K562 (cell line): ENCODE data around the gene EPHX1. TPM values are rescaled to one million over a fixed set of nuclear protein-coding genes. Genes with fewer than 3 reads are reported as not detected.

ENCODE experiments used
- ARID4B ChIP-seq: sonication (generic); formaldehyde crosslinking; IDR thresholded peaks from 2 replicates; pipeline ENCODE4 v1.8.0; 2022; ENCODE audit warnings: mild to moderate bottlenecking, missing genetic modification reagents
- CBX8 ChIP-seq: fragments of 200-600 bp; sonication (generic); IDR thresholded peaks from 2 replicates; pipeline ENCODE4 v1.6.1; 2012; ENCODE audit warnings: borderline replicate concordance, mixed run types, low read depth, mild to moderate bottlenecking, moderate library complexity, mixed read lengths, low read length, control low read depth, inconsistent platforms; ENCODE audit not compliant: poor library complexity, severe bottlenecking; ENCODE audit errors: extremely low read depth
- ESRRA ChIP-seq: fragments of 450-650 bp; IDR thresholded peaks from 2 replicates; pipeline ENCODE4 v1.6.1; 2014; ENCODE audit warnings: low read depth, mild to moderate bottlenecking, moderate library complexity, borderline replicate concordance
- FIP1L1 ChIP-seq: fragments of 200-400 bp; formaldehyde crosslinking; IDR thresholded peaks from 2 replicates; pipeline ENCODE4 v1.6.1; 2018; ENCODE audit warnings: mild to moderate bottlenecking, low read depth, low read length; ENCODE audit not compliant: poor library complexity, severe bottlenecking
- GMEB1 ChIP-seq: fragments of 250-450 bp; sonication (Bioruptor Pico); IDR thresholded peaks from 2 replicates; pipeline ENCODE4 v1.4.0; 2020; ENCODE audit warnings: mild to moderate bottlenecking
- HDAC3 ChIP-seq: fragments of 450-650 bp; IDR thresholded peaks from 2 replicates; pipeline ENCODE4 v1.6.1; 2018; ENCODE audit warnings: borderline replicate concordance, mild to moderate bottlenecking, moderate library complexity; ENCODE audit not compliant: partially characterized antibody
- IFI16 ChIP-seq: fragments of 250-450 bp; sonication (Bioruptor Pico); IDR thresholded peaks from 2 replicates; pipeline ENCODE4 v2.1.2; 2022; ENCODE audit warnings: mild to moderate bottlenecking, inconsistent platforms
- RBM34 ChIP-seq: fragments of 200-400 bp; formaldehyde crosslinking; IDR thresholded peaks from 2 replicates; pipeline ENCODE4 v1.6.1; 2018; ENCODE audit warnings: low read length, borderline replicate concordance; ENCODE audit not compliant: insufficient read depth
- SIN3B ChIP-seq: fragments of 450-650 bp; IDR thresholded peaks from 2 replicates; pipeline ENCODE4 v1.6.1; 2017; ENCODE audit warnings: low read depth, mild to moderate bottlenecking, moderate library complexity
- ZC3H4 ChIP-seq: sonication (generic); formaldehyde crosslinking; IDR thresholded peaks from 2 replicates; pipeline ENCODE4 v1.9.0; 2021; ENCODE audit warnings: missing genetic modification reagents, borderline replicate concordance
- ZNF165 ChIP-seq: fragments of 250-450 bp; sonication (Bioruptor Pico); IDR thresholded peaks from 2 replicates; pipeline ENCODE4 v1.4.0; 2020; ENCODE audit warnings: borderline replicate concordance
- ZNF232 ChIP-seq: sonication (generic); formaldehyde crosslinking; IDR thresholded peaks from 2 replicates; pipeline ENCODE4 v1.8.0; 2022; ENCODE audit warnings: mild to moderate bottlenecking, missing genetic modification reagents
- ZNF655 ChIP-seq: fragments of 250-450 bp; sonication (Bioruptor Pico); IDR thresholded peaks from 2 replicates; pipeline ENCODE4 v1.5.0; 2021
- ZNF77 ChIP-seq: fragments of 250-450 bp; sonication (Bioruptor Pico); IDR thresholded peaks from 2 replicates; pipeline ENCODE4 v1.5.0; 2020
- polyA plus RNA-seq, 8 experiments: library from polyadenylated mRNA; depleted of rRNA in 4 of 8; stranded (reverse) in 5 of 8; unstranded in 3 of 8; fragments of >200 nt; fragmentation: Nextera tagmentation in 2 of 8; fragmentation: Illumina TruSeq in 1 of 8; extraction: Ambion mirVana in 2 of 8; extraction: Trizol in 1 of 8; gene quantifications; 2 replicates each; pipeline versions ENCODE4 v1.2.1 to v1.2.3, GENCODE V29; 2011 to 2014; ENCODE audit warnings: inconsistent platforms in 1 of 8, missing spikeins in 1 of 8
- total RNA-seq, 7 experiments: library from RNA; depleted of rRNA in 6 of 7; stranded (reverse); fragments of >200 nt in 6 of 7; fragmentation: Illumina TruSeq in 2 of 7; extraction: Trizol in 2 of 7; gene quantifications; 2 replicates each; pipeline versions ENCODE4 v1.2.1 to v1.2.3, GENCODE V29; 2011 to 2021; ENCODE audit warnings: low replicate concordance in 1 of 7
- TF ChIP-seq, protein P1 (sequence below): sonication (generic); IDR thresholded peaks from 2 replicates; pipeline ENCODE4 v1.6.1; 2016
- TF ChIP-seq, protein P2 (sequence below): fragments of 250-450 bp; sonication (Bioruptor Pico); IDR thresholded peaks from 2 replicates; pipeline ENCODE4 v1.8.0; 2022; ENCODE audit warnings: moderate library complexity, mild to moderate bottlenecking, inconsistent platforms

Gene EPHX1
- total and polyA plus RNA-seq, 9 of the 15 experiments (the other 6 are each of a cell fraction or from before 2014, with no cell fraction given): 0.21 to 27.0 (median 6.7) TPM

DNA sequence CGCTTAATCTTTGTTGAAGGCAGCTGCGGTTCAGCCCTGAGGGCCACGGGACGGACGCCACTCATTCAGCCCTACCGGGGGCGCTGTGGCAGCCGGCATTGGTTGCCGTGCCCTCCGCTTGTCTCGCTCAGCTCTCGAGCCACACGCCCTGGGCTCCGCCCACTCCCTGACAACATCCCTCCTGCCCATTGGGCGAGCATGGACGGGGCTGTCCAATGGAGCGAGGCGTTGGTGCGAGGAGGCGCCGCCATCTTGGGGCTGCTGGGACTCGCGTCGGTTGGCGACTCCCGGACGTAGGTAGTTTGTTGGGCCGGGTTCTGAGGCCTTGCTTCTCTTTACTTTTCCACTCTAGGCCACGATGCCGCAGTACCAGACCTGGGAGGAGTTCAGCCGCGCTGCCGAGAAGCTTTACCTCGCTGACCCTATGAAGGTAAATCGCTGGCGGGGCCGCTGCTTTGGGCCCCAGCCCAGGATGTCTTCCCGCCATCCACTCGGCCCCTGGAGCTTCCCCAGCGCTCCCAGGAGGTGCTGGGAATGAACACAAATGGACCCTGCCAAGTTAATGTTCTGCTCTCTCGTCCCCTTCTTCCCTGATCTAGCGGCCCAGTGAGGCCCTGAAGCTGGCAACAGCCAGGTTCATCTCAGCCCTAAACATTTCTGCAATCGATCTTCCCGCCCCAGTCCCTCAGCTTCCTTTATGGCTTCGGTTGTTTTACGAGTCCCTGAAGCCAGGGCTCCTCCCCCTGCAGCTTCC, 32.2 kb upstream of the EPHX1 start, which contains the start of gene SRP9 (continued):
- TF ChIP-seq IFI16 (no peak), HDAC3 (no peak), ARID4B (CRISPR knock-in tag) (peak; percentile 73; the same call in 1 of the 2 replicates), ZNF655 (CRISPR knock-in tag) (no peak), ZC3H4 (no peak), ZNF77 (CRISPR knock-in tag) (no peak), SIN3B (peak; percentile 89), ZNF232 (CRISPR knock-in tag) (no peak), ESRRA (peak; percentile 93; the same call in 1 of the 2 replicates), CBX8 (no peak), RBM34 (no peak), GMEB1 (CRISPR knock-in tag) (peak; percentile 19; the same call in 1 of the 2 replicates), ZNF165 (CRISPR knock-in tag) (no peak), FIP1L1 (peak; percentile 46)
- TF ChIP-seq, protein P1, sequence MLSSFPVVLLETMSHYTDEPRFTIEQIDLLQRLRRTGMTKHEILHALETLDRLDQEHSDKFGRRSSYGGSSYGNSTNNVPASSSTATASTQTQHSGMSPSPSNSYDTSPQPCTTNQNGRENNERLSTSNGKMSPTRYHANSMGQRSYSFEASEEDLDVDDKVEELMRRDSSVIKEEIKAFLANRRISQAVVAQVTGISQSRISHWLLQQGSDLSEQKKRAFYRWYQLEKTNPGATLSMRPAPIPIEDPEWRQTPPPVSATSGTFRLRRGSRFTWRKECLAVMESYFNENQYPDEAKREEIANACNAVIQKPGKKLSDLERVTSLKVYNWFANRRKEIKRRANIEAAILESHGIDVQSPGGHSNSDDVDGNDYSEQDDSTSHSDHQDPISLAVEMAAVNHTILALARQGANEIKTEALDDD: no peak
- TF ChIP-seq, protein P2, sequence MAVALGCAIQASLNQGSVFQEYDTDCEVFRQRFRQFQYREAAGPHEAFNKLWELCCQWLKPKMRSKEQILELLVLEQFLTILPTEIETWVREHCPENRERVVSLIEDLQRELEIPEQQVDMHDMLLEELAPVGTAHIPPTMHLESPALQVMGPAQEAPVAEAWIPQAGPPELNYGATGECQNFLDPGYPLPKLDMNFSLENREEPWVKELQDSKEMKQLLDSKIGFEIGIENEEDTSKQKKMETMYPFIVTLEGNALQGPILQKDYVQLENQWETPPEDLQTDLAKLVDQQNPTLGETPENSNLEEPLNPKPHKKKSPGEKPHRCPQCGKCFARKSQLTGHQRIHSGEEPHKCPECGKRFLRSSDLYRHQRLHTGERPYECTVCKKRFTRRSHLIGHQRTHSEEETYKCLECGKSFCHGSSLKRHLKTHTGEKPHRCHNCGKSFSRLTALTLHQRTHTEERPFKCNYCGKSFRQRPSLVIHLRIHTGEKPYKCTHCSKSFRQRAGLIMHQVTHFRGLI: no peak
